ENCODE data around the gene USP4. TPM values are rescaled to one million over a fixed set of nuclear protein-coding genes. Genes with fewer than 3 reads are reported as not detected.

Gene USP4
- total and polyA plus RNA-seq, 2 of the 13 experiments (the other 11 are each of a cell fraction or from before 2014, with no cell fraction given): 9.2 to 20.8 TPM

DNA sequence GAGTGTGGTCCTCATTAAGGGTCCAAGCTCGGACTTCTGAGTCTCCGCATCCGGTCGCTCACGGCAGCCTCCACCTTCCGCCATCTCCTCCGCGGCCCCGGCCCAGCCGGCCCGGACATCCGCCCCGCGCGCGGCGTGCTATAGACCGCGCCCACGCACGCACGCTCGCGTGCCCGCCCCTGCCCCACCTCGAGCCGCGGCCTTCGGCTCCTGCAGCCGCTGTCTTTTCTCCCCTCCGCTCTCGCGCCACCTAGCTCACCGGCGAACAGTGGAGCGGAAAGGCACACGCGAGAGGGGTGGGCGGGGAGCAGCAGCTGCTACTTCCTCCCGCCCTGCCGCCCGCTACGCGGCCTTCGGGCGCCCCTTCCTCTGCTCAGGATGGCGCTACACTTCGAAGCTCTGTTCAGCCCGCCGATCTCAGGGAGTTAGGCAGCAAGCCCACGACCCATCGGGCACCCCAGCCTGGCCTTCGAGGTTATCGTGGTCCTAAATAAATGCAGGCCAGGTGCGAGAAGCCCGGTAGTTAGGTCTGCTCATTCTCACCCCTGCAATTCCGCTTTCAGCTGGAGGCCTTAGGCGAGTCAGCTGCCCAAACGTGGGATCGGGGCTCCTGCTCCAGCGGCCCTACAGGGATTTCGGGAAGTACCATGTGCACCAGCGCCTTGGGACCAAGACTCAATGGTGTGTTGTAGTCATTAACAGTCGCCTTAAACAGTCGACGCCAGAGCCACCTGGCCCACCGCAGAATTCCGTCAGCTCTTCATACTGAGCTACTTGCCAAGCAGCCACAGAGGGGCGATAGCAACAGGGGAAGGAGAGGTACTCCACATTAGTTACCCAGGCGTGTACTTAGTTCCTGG, at the start of gene USP4 (continued):
- TF ChIP-seq ZBTB33 (CRISPR knock-in tag; IDR thresholded peaks at IDR 0.05) (no peak), HNRNPLL (IDR thresholded peaks at IDR 0.05; ENCODE audit: low read depth, low read length, poor library complexity, severe bottlenecking) (peak; percentile 89), SAP130 (CRISPR knock-in tag; IDR thresholded peaks at IDR 0.05; ENCODE audit: low read depth) (peak; percentile 95), ZXDC (CRISPR knock-in tag; IDR thresholded peaks at IDR 0.05) (peak; percentile 99), THYN1 (CRISPR knock-in tag; IDR thresholded peaks at IDR 0.05; ENCODE audit: borderline replicate concordance, low read depth) (peak; percentile 69; the same call in 1 of the 2 replicates), ZNF292 (CRISPR knock-in tag; IDR thresholded peaks at IDR 0.05; ENCODE audit: borderline replicate concordance, low read depth) (peak; percentile 78; the same call in 1 of the 2 replicates), ZSCAN12 (CRISPR knock-in tag; IDR thresholded peaks at IDR 0.05) (peak; percentile 52), CHD2 (IDR thresholded peaks at IDR 0.05; ENCODE audit: low read depth, low read length) (peak; percentile 74), UBTF (CRISPR knock-in tag; IDR thresholded peaks at IDR 0.05) (peak; percentile 95), ZFP36L1 (CRISPR knock-in tag; IDR thresholded peaks at IDR 0.05) (peak; percentile 97), ZMYM2 (CRISPR knock-in tag; IDR thresholded peaks at IDR 0.05) (peak; percentile 69; the same call in 1 of the 2 replicates), ZNF280D (CRISPR knock-in tag; IDR thresholded peaks at IDR 0.05) (peak; percentile 82; the same call in 1 of the 2 replicates), ZNF704 (CRISPR knock-in tag; IDR thresholded peaks at IDR 0.05; ENCODE audit: borderline replicate concordance) (peak; percentile 98), BRCA1 (CRISPR knock-in tag; IDR thresholded peaks at IDR 0.05) (peak; percentile 64), KAT8 (CRISPR knock-in tag; IDR thresholded peaks at IDR 0.05) (peak; percentile 88)

Measured in HepG2 (cell line).